ENCODE data around the gene CLUH.
"Not testable (repeated sequence)": the region's sequence is repeated elsewhere in the genome, so short reads cannot be mapped to it uniquely, and the experiment has no call there.

The CLUH gene

DNA sequence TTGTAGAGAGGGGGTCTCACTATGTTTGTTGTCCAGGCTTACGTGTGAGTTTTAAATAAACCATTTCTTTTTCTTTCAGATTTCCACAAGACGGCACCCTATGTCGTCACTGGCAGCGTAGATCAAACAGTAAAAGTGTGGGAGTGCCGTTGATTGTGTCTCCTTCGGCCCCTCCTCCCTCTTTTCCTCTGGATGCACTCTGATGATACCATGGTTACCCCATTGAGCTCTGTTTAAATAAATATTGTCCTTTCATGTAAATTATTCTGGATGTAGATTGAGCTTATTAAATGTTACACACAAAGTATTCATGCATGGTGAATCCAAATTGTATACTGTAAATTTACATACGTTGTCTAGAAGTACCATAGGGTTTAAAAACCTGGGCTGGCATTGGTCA, 29.9 kb downstream of the CLUH start:
- no peak overlapping the region for H3K27ac ChIP-seq (ENCODE audit: low read depth, low read length)
- peaks cover 72% of the 10 kb centered on the region for H3K36me3 ChIP-seq (ENCODE audit: control insufficient read depth, low read length)
- no peaks in the 10 kb centered on the region for H3K27me3 ChIP-seq (ENCODE audit: control insufficient read depth, low read length)
- H3K4me3 ChIP-seq (ENCODE audit: low read length), result no peak overlapping the region
- no peak overlapping the region for H3K4me2 ChIP-seq (ENCODE audit: low read length)
- peaks cover 5% of the 10 kb centered on the region for H3K79me2 ChIP-seq (ENCODE audit: control insufficient read depth, low read length)
- no peaks in the 10 kb centered on the region for H3K4me1 ChIP-seq (ENCODE audit: control insufficient read depth, low read length)
- H3F3A ChIP-seq (ENCODE audit: control insufficient read depth, insufficient read depth), result peaks cover 42% of the 10 kb centered on the region
- no peaks in the 10 kb centered on the region for H3K9me2 ChIP-seq (replicated peaks; ENCODE audit: control insufficient read depth, low read length)
- H4K20me1 ChIP-seq (ENCODE audit: control insufficient read depth, insufficient read depth, low read depth, low read length), result 0 out of 2 replicates have a peak, but pooled peaks cover 3% of the 10 kb centered on the region
- TF ChIP-seq EZH2phosphoT487 (IDR thresholded peaks at IDR 0.05; ENCODE audit: borderline replicate concordance, low read length), result no peak
- TF ChIP-seq CTCF (IDR thresholded peaks at IDR 0.05; ENCODE audit: low read depth, low read length, poor library complexity, severe bottlenecking), result no peak
- no peaks in the 10 kb centered on the region for H3K9me3 ChIP-seq (ENCODE audit: control insufficient read depth, insufficient read depth, low read length)

- peaks cover 79% of the 10 kb centered on the region for H3K36me3 ChIP-seq (ENCODE audit: control insufficient read depth, low read length)
- H4K20me1 ChIP-seq (ENCODE audit: control insufficient read depth, insufficient read depth, low read depth, low read length), result 0 out of 2 replicates have a peak, but pooled peaks cover 3% of the 10 kb centered on the region
- no peaks in the 10 kb centered on the region for H3K9me3 ChIP-seq (ENCODE audit: control insufficient read depth, insufficient read depth, low read length)
- no peak overlapping the region for H3K4me3 ChIP-seq (ENCODE audit: low read length)
- no peak overlapping the region for H3K27ac ChIP-seq (ENCODE audit: low read depth, low read length)
- H3K79me2 ChIP-seq (ENCODE audit: control insufficient read depth, low read length), result peaks cover 10% of the 10 kb centered on the region
- no peaks in the 10 kb centered on the region for H3K9me2 ChIP-seq (replicated peaks; ENCODE audit: control insufficient read depth, low read length)
- no peak for TF ChIP-seq CTCF (IDR thresholded peaks at IDR 0.05; ENCODE audit: low read depth, low read length, poor library complexity, severe bottlenecking)
- no peak for TF ChIP-seq EZH2phosphoT487 (IDR thresholded peaks at IDR 0.05; ENCODE audit: borderline replicate concordance, low read length)
- H3K4me2 ChIP-seq (ENCODE audit: low read length), result no peak overlapping the region
- no peaks in the 10 kb centered on the region for H3K27me3 ChIP-seq (ENCODE audit: control insufficient read depth, low read length)
- no peaks in the 10 kb centered on the region for H3K4me1 ChIP-seq (ENCODE audit: control insufficient read depth, low read length)
- peaks cover 37% of the 10 kb centered on the region for H3F3A ChIP-seq (ENCODE audit: control insufficient read depth, insufficient read depth)
Observed at GRCh38 chr17:2680961-2681360, 30.6 kb downstream of the CLUH start.

DNA sequence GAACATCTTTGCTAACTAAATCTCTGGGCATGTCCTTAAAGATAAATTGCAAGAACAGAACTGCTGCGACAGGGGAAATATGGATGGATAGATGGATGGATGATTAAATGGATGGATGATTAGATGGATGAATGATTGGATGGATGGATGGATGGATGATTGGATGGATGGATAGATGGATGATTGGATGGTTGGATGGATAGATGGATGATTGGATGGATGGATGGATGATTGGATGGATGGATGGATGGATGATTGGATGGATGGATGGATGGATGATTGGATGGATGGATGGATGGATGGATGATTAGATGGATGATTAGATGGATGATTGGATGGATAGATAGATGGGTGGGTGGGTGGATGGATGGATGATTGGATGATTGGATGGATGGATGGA, 32.3 kb downstream of the CLUH start:
- not testable (repeated sequence) for H3K9me2 ChIP-seq (replicated peaks; ENCODE audit: control insufficient read depth, low read length); H4K20me1 ChIP-seq (ENCODE audit: control insufficient read depth, insufficient read depth, low read depth, low read length); H3K9me3 ChIP-seq (ENCODE audit: control insufficient read depth, insufficient read depth, low read length); H3K27ac ChIP-seq (ENCODE audit: low read depth, low read length); H3K4me1 ChIP-seq (ENCODE audit: control insufficient read depth, low read length); H3K27me3 ChIP-seq (ENCODE audit: control insufficient read depth, low read length); H3K4me2 ChIP-seq (ENCODE audit: low read length); H3K4me3 ChIP-seq (ENCODE audit: low read length)
- Histone ChIP-seq H3K36me3 (ENCODE audit: control insufficient read depth, low read length) (peaks cover 90% of the 10 kb centered on the region), H3K79me2 (ENCODE audit: control insufficient read depth, low read length) (peaks cover 17% of the 10 kb centered on the region), H3F3A (ENCODE audit: control insufficient read depth, insufficient read depth) (peaks cover 30% of the 10 kb centered on the region)

DNA sequence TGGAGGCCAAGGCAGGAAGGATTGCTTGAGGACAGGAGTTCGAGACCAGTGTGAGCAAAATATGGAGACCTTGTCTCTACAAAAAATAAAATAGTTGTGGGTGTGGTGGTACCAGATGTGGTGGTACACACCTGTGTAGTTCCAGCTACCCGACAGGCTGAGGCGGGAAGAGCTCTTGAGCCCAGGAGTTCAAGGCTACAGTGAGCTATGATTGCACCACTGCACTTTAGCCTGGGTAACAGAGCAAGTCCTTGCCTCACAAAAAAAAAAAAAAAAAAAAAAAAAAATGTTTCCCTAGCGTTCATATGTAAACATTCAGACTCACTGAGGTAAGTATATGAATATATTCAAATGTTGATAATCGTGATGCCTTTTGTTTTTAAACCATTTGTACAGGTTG, 39.5 kb downstream of the CLUH start:
- peaks cover 21% of the 10 kb centered on the region for H3K79me2 ChIP-seq (ENCODE audit: control insufficient read depth, low read length)
- H3K27me3 ChIP-seq (ENCODE audit: control insufficient read depth, low read length), result no peaks in the 10 kb centered on the region
- H3K4me3 ChIP-seq (ENCODE audit: low read length), result no peak overlapping the region
- no peaks in the 10 kb centered on the region for H3K4me1 ChIP-seq (ENCODE audit: control insufficient read depth, low read length)
- no peaks in the 10 kb centered on the region for H3K9me3 ChIP-seq (ENCODE audit: control insufficient read depth, insufficient read depth, low read length)
- H3K27ac ChIP-seq (ENCODE audit: low read depth, low read length), result no peak overlapping the region
- no peaks in the 10 kb centered on the region for H3K9me2 ChIP-seq (replicated peaks; ENCODE audit: control insufficient read depth, low read length)
- no peaks in the 10 kb centered on the region for H4K20me1 ChIP-seq (ENCODE audit: control insufficient read depth, insufficient read depth, low read depth, low read length)
- H3K36me3 ChIP-seq (ENCODE audit: control insufficient read depth, low read length), result peaks cover 82% of the 10 kb centered on the region
- no peak overlapping the region for H3K4me2 ChIP-seq (ENCODE audit: low read length)
- H3F3A ChIP-seq (ENCODE audit: control insufficient read depth, insufficient read depth), result peaks cover 20% of the 10 kb centered on the region
- no peak for TF ChIP-seq EZH2phosphoT487 (IDR thresholded peaks at IDR 0.05; ENCODE audit: borderline replicate concordance, low read length)
- TF ChIP-seq CTCF (IDR thresholded peaks at IDR 0.05; ENCODE audit: low read depth, low read length, poor library complexity, severe bottlenecking), result no peak

- Histone ChIP-seq H3K36me3 (ENCODE audit: control insufficient read depth, low read length) (peaks cover 19% of the 10 kb centered on the region), H3K79me2 (ENCODE audit: control insufficient read depth, low read length) (peaks cover 99% of the 10 kb centered on the region)
- not testable (repeated sequence) for H4K20me1 ChIP-seq (ENCODE audit: control insufficient read depth, insufficient read depth, low read depth, low read length); H3K9me2 ChIP-seq (replicated peaks; ENCODE audit: control insufficient read depth, low read length); H3K27ac ChIP-seq (ENCODE audit: low read depth, low read length); H3K4me2 ChIP-seq (ENCODE audit: low read length); H3K4me3 ChIP-seq (ENCODE audit: low read length); H3F3A ChIP-seq (ENCODE audit: control insufficient read depth, insufficient read depth); H3K27me3 ChIP-seq (ENCODE audit: control insufficient read depth, low read length); H3K9me3 ChIP-seq (ENCODE audit: control insufficient read depth, insufficient read depth, low read length); H3K4me1 ChIP-seq (ENCODE audit: control insufficient read depth, low read length)
Observed at GRCh38 chr17:2660410-2660809, 51.2 kb downstream of the CLUH start.

- H4K20me1 ChIP-seq (ENCODE audit: control insufficient read depth, insufficient read depth, low read depth, low read length); H3K27ac ChIP-seq (ENCODE audit: low read depth, low read length); H3F3A ChIP-seq (ENCODE audit: control insufficient read depth, insufficient read depth); H3K9me2 ChIP-seq (replicated peaks; ENCODE audit: control insufficient read depth, low read length); H3K27me3 ChIP-seq (ENCODE audit: control insufficient read depth, low read length); H3K4me1 ChIP-seq (ENCODE audit: control insufficient read depth, low read length); H3K4me3 ChIP-seq (ENCODE audit: low read length); H3K9me3 ChIP-seq (ENCODE audit: control insufficient read depth, insufficient read depth, low read length); H3K4me2 ChIP-seq (ENCODE audit: low read length): not testable (repeated sequence)
- peaks cover 100% of the 10 kb centered on the region for H3K79me2 ChIP-seq (ENCODE audit: control insufficient read depth, low read length)
- peaks cover 14% of the 10 kb centered on the region for H3K36me3 ChIP-seq (ENCODE audit: control insufficient read depth, low read length)
Observed at GRCh38 chr17:2659337-2659736, 52.2 kb downstream of the CLUH start.

Data from DOHH2 (cell line).